Prostate gland (tissue), 2 donors: ENCODE results near the gene AFF3.

Source experiments
- POLR2AphosphoS5 ChIP-seq: sonication (generic); formaldehyde crosslinking; IDR thresholded peaks from one replicate; pipeline ENCODE4 v1.6.1; 2017; ENCODE audit warnings: antibody characterized with exemption
- TF ChIP-seq, protein P1 (sequence below), 4 experiments: fragments of 200-600 bp in 2 of 4; fragments of 450-650 bp in 2 of 4; sonication (generic) in 2 of 4; IDR thresholded peaks; 1 replicate in 3 of 4; 2 replicates in 1 of 4; pipeline ENCODE4 v1.5.1; 2016 to 2019; ENCODE audit warnings: antibody characterized with exemption in 4 of 4, mild to moderate bottlenecking in 2 of 4, moderate library complexity in 2 of 4

DNA sequence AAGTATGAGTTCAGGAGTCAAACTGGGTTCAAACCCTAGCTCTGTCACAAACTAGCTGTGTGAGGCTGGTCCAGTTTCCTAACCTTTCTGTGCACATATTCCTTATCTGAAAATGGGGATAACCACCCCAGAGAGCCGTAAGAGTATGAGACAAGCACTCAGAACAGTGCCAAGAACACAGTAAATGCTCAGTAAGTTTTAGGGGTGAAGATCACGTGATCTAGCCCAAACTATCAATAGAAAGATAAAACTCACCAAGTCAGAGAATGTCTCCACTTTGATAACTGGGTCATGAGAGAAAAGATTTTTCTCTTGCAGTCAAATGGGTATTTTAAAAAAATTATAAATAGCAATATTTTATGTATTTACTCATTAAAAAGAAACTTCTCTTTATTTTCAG is 433.2 kb downstream of the AFF3 start:
- TF ChIP-seq, protein P1, sequence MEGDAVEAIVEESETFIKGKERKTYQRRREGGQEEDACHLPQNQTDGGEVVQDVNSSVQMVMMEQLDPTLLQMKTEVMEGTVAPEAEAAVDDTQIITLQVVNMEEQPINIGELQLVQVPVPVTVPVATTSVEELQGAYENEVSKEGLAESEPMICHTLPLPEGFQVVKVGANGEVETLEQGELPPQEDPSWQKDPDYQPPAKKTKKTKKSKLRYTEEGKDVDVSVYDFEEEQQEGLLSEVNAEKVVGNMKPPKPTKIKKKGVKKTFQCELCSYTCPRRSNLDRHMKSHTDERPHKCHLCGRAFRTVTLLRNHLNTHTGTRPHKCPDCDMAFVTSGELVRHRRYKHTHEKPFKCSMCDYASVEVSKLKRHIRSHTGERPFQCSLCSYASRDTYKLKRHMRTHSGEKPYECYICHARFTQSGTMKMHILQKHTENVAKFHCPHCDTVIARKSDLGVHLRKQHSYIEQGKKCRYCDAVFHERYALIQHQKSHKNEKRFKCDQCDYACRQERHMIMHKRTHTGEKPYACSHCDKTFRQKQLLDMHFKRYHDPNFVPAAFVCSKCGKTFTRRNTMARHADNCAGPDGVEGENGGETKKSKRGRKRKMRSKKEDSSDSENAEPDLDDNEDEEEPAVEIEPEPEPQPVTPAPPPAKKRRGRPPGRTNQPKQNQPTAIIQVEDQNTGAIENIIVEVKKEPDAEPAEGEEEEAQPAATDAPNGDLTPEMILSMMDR (IDR thresholded peaks at IDR 0.05), result no peak
- no peak for TF ChIP-seq POLR2AphosphoS5
